Thyroid gland (tissue), 4 donors: ENCODE measurements around the gene JDP2.

ENCODE experiments used
- POLR2A ChIP-seq, 2 donors: fragments of 450-650 bp; IDR thresholded peaks; one replicate each; pipeline ENCODE4 v1.6.1; 2017; ENCODE audit warnings: antibody characterized with exemption in 2 of 2, mild to moderate bottlenecking in 2 of 2, moderate library complexity in 1 of 2
- TF ChIP-seq, protein P1 (sequence below), 6 experiments: fragments of 200-600 bp in 3 of 6; fragments of 450-650 bp in 3 of 6; sonication (generic) in 3 of 6; IDR thresholded peaks; one replicate each; pipeline ENCODE4 v1.5.1; 2016 to 2019; ENCODE audit warnings: antibody characterized with exemption in 6 of 6, mild to moderate bottlenecking in 2 of 6, inconsistent platforms in 1 of 6, moderate library complexity in 1 of 6

DNA sequence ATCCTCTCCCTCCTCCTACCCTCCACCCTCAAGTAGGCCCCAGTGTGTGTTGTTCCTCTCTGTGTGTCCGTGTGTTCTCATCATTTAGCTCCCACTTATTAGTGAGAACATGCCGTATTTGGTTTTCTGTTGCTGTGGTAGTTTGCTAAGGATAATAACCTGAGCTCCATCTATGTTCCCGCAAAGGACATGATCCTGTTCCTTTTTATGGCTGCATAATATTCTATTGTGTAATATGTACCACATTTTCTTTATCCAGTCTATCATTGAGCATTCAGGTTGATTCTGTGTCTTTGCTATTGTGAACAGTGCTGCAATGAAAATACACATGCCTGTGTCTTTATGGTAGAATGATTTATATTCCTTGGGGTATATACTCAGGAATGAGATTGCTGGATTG is 30.5 kb downstream of the JDP2 start:
- TF ChIP-seq, protein P1, sequence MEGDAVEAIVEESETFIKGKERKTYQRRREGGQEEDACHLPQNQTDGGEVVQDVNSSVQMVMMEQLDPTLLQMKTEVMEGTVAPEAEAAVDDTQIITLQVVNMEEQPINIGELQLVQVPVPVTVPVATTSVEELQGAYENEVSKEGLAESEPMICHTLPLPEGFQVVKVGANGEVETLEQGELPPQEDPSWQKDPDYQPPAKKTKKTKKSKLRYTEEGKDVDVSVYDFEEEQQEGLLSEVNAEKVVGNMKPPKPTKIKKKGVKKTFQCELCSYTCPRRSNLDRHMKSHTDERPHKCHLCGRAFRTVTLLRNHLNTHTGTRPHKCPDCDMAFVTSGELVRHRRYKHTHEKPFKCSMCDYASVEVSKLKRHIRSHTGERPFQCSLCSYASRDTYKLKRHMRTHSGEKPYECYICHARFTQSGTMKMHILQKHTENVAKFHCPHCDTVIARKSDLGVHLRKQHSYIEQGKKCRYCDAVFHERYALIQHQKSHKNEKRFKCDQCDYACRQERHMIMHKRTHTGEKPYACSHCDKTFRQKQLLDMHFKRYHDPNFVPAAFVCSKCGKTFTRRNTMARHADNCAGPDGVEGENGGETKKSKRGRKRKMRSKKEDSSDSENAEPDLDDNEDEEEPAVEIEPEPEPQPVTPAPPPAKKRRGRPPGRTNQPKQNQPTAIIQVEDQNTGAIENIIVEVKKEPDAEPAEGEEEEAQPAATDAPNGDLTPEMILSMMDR (IDR thresholded peaks at IDR 0.05) = no peak
- TF ChIP-seq POLR2A (IDR thresholded peaks at IDR 0.05) = no peak
